Colonic mucosa (tissue), 4 donors: Measurements from ENCODE around the gene TRIM45. TPM values are rescaled to one million over a fixed set of nuclear protein-coding genes. Genes with fewer than 3 reads are reported as not detected.
"Not testable (repeated sequence)": the region's sequence is repeated elsewhere in the genome, so short reads cannot be mapped to it uniquely, and the experiment has no call there.

Source experiments
- DNase-seq: peaks from one replicate; pipeline ENCODE4 v3.0.0-alpha.2; 2020
- H3K27ac ChIP-seq: fragments of 200-600 bp; one replicate; pipeline ENCODE4 v1.8.0; 2021
- H3K27me3 ChIP-seq: fragments of 200-600 bp; one replicate; pipeline ENCODE4 v1.8.0; 2021
- H3K36me3 ChIP-seq: fragments of 200-600 bp; one replicate; pipeline ENCODE4 v1.8.0; 2021
- H3K4me1 ChIP-seq: fragments of 200-600 bp; one replicate; pipeline ENCODE4 v1.8.0; 2021; ENCODE audit warnings: mild to moderate bottlenecking
- H3K4me3 ChIP-seq: fragments of 200-600 bp; one replicate; pipeline ENCODE4 v1.8.0; 2021
- H3K9ac ChIP-seq, 2 donors: one replicate each; pipeline ENCODE4 v1.7.0; 2013; ENCODE audit warnings: control low read depth in 2 of 2, low read depth in 2 of 2, low read length in 2 of 2
- H3K9me3 ChIP-seq: fragments of 200-600 bp; one replicate; pipeline ENCODE4 v1.8.0; 2021
- intact Hi-C: fragments of 100-400 bp; cut with DNase I; formaldehyde crosslinking; loops from one replicate; pipeline ENCODE4 v1.14.1; 2022
- total RNA-seq, 2 donors: library from RNA; stranded (reverse); fragmentation: NEBNext Ultra II Directional in 1 of 2; extraction: Animal tissue kit (Norgen Biotek cat#: 25700) in 1 of 2; gene quantifications; one replicate each; pipeline ENCODE4 v1.2.1, GENCODE V29; 2021
- TF ChIP-seq, protein P1 (sequence below): fragments of 200-600 bp; IDR thresholded peaks from one replicate; pipeline ENCODE4 v1.8.0; 2022; ENCODE audit warnings: antibody characterized with exemption, mild to moderate bottlenecking
- donor health status: healthy.
- donor health status: DM: no; HTN: no; CAD: no.
- donor health status: DM: no; HTN: no; CAD: no.

TRIM45 gene
- total RNA-seq, 2 donors from 2014 or later = 1.2 to 4.1 TPM

DNA sequence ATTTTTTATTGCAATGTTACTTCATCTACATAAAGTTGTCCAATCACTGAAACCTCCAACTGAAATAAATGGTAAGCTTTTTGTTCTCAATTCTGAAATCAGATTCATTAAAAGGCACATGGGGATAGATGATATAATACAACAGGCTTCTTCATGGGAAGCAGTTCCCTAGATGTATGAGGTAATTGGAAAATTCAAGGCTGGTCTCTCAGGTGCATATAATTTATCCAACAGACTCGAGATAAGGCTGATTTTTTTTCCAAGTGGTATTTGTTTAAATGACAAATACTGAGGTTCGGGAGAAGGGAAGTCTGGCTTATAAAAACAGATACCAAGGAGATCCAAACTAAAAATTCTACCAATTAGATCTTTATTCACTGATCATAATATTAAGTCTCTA lies 14.2 kb downstream of the TRIM45 start:
- Histone ChIP-seq H3K4me1 (no peaks in the 10 kb centered on the region), H3K9me3 (no peaks in the 10 kb centered on the region), H3K9ac (no peak overlapping the region), H3K36me3 (no peaks in the 10 kb centered on the region), H3K27ac (no peak overlapping the region), H3K27me3 (no peaks in the 10 kb centered on the region), H3K4me3 (no peak overlapping the region)
- intact Hi-C loops = no loop called here
- DNase-seq = no peak
- TF ChIP-seq, protein P1, sequence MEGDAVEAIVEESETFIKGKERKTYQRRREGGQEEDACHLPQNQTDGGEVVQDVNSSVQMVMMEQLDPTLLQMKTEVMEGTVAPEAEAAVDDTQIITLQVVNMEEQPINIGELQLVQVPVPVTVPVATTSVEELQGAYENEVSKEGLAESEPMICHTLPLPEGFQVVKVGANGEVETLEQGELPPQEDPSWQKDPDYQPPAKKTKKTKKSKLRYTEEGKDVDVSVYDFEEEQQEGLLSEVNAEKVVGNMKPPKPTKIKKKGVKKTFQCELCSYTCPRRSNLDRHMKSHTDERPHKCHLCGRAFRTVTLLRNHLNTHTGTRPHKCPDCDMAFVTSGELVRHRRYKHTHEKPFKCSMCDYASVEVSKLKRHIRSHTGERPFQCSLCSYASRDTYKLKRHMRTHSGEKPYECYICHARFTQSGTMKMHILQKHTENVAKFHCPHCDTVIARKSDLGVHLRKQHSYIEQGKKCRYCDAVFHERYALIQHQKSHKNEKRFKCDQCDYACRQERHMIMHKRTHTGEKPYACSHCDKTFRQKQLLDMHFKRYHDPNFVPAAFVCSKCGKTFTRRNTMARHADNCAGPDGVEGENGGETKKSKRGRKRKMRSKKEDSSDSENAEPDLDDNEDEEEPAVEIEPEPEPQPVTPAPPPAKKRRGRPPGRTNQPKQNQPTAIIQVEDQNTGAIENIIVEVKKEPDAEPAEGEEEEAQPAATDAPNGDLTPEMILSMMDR = no peak

DNA sequence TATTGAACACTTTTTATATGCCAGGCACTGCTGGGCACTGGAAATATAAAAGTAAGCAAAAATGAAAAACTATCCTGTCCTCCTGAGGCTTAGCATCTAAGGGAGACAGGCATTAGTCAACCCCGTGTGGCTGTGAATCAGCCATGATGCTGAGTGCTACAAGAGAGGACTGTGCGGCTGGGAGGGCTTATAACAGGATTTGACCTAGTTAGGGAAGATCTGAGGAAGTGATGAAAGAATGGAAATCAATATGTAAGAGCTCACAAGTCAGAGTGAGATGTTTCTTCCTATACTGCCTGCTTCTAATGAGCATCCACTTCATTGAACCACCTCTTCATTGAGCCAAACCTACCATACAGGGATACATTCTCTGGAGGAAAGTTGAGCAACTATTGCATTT lies 15.1 kb downstream of the TRIM45 start:
- Histone ChIP-seq H3K27ac (no peak overlapping the region), H3K27me3 (no peaks in the 10 kb centered on the region), H3K4me3 (no peak overlapping the region), H3K9me3 (no peaks in the 10 kb centered on the region), H3K4me1 (no peaks in the 10 kb centered on the region), H3K36me3 (peaks cover 4% of the 10 kb centered on the region), H3K9ac (no peak overlapping the region)
- intact Hi-C loops = no loop called here
- TF ChIP-seq, protein P1 = no peak
- no peak for DNase-seq

DNA sequence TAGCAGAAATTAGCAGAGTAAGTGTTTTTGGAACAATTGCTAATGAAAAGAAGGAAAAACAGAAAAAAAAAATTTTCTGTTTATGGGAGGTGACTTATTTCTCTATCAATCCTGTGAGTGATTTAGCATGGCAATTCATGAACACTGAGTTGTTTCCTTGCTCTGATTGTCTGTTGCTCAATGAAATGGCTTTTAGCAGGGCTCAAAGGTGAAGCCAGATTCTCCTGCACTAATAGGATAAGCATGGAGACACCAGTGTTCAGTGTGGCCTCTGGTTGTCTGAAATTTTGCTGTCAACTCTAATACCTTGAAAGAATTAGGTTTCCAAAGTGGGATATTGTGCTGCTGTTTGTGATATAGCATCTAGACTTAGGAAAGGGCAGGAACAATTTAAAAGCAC lies 15.8 kb downstream of the TRIM45 start:
- TF ChIP-seq, protein P1 = no peak
- Histone ChIP-seq H3K36me3 (peaks cover 4% of the 10 kb centered on the region), H3K9ac (no peak overlapping the region), H3K27me3 (no peaks in the 10 kb centered on the region), H3K9me3 (no peaks in the 10 kb centered on the region), H3K27ac (no peak overlapping the region), H3K4me1 (no peaks in the 10 kb centered on the region), H3K4me3 (no peak overlapping the region)
- intact Hi-C loops = no loop called here
- no peak for DNase-seq

DNA sequence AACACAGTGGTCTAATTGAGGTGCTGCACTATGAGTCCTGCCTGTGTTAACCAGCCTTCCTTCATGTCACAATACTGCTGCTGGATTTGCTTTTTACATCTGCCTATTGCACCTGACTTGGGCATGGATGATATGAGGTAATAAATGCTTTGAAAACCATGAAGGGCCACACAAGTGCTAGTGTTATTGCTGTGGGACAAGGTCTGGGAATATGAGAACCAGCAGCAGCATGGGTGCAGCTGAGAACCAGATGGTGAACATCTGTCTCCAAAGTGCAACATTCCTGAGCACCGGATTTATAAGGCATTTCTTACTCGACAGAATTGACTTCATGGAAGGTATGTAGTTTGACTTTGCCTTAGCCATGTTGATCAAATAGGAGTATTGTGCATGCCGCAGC lies 16.6 kb downstream of the TRIM45 start:
- DNase-seq = no peak
- Histone ChIP-seq H3K9ac (no peak overlapping the region), H3K4me1 (no peaks in the 10 kb centered on the region), H3K27me3 (no peaks in the 10 kb centered on the region), H3K36me3 (peaks cover 4% of the 10 kb centered on the region), H3K9me3 (no peaks in the 10 kb centered on the region), H3K4me3 (no peak overlapping the region), H3K27ac (no peak overlapping the region)
- intact Hi-C loops = no loop called here
- TF ChIP-seq, protein P1 = no peak

DNA sequence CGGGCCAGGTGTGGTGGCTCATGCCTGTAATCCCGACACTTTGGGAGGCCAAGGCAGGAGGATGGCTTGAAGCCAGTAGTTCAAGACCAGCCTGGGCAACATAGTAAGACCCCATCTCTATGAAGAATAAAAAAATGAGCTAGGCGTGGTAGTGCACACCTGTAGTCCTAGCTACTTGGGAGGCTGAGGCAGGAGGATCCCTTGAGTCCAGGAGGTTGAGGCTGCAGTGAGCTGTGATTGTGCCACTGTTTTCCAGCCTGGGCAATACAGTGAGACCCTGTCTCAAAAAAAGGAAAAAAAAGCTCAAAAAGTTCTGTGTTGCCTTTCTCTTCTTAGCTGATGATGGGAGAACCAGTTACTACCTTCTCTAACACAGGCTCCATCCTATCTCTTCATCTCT lies 19.7 kb downstream of the TRIM45 start:
- not testable (repeated sequence) for H3K27ac ChIP-seq

DNA sequence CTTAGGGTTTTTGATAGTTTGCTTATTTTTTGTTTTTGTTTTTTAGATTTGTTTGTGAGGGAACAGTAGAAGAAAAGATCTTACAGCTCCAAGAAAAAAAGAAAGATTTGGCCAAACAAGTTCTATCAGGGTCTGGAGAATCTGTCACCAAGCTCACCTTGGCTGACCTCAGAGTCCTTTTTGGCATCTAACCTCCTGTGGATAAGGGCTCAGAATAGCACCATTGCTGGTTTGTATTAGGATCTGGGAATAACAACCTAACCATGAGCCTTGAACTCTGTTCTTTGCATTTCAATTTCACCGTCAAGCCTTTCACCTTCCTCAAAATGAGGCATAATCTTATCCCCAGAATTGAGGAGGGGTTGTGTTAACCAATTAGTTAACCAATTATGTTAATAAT lies 20.2 kb downstream of the TRIM45 start:
- H3K27ac ChIP-seq = no peak overlapping the region
- no peak for DNase-seq
- H3K4me3 ChIP-seq = no peak overlapping the region
- H3K9ac ChIP-seq = no peak overlapping the region
- peaks cover 4% of the 10 kb centered on the region for H3K36me3 ChIP-seq
- H3K4me1 ChIP-seq = no peaks in the 10 kb centered on the region
- TF ChIP-seq, protein P1 = no peak
- no peaks in the 10 kb centered on the region for H3K9me3 ChIP-seq
- no peaks in the 10 kb centered on the region for H3K27me3 ChIP-seq
- intact Hi-C loops = no loop called here

More for the DNA sequence above, 19.7 kb downstream of the TRIM45 start:
- H3K9me3 ChIP-seq, H3K9ac ChIP-seq, H3K27me3 ChIP-seq, DNase-seq, H3K36me3 ChIP-seq, H3K4me3 ChIP-seq, intact Hi-C loops, H3K4me1 ChIP-seq: not testable (repeated sequence)
